ENCODE results near the gene RAC3.

RAC3 gene

DNA sequence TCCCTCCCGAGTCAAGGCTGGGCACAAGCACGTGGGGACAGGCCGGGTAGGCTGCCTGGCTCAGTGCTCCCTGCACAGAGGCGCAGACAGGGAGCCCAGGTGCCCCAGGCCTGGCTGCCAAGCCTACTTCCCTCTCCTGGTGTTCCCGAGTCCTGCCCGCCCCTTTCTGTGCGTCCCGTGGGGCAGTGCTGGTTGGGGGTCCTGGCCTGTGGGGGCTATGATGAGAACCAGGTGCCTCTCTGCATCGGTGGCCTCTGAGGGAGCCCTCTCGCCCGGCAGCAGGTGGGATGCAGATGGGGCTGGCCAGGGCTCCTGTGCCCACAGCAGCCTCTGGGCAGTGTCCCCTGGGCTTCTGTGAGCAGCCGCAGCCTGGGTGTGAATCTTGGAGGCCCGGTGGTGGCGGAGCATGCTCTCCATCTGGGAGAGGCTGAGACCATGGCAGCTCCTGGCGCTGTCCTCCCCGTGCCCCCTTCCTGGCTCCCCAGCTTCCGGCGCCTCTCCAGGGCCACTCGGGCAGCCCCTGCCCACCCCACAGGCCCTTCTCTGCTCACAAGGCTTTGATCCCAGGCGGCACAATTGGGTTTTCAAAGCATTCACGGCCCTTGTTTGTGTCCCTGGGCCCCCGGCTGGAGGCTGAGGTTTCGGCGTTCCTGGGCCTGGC is 16.0 kb upstream of the RAC3 start:
- 83% methylated on average over 24 of the region's 24 CpGs for WGBS
- peaks cover 10% of the 10 kb centered on the region; the same call in 1 of the 2 replicates for H3K36me3 ChIP-seq (ENCODE audit: insufficient read depth, low read length)
- no peak overlapping the region for H3K4me3 ChIP-seq (ENCODE audit: low read length)
- H3K4me1 ChIP-seq (ENCODE audit: insufficient read depth, low read length): no peaks in the 10 kb centered on the region
- H3K27me3 ChIP-seq (ENCODE audit: insufficient read depth, low read length): no peaks in the 10 kb centered on the region
- H3K9me3 ChIP-seq (ENCODE audit: insufficient read depth, low read depth, low read length): no peaks in the 10 kb centered on the region
- H3K27ac ChIP-seq (ENCODE audit: low read depth, low read length): no peak overlapping the region
- H3K9ac ChIP-seq (ENCODE audit: low read depth, low read length): no peak overlapping the region

DNA sequence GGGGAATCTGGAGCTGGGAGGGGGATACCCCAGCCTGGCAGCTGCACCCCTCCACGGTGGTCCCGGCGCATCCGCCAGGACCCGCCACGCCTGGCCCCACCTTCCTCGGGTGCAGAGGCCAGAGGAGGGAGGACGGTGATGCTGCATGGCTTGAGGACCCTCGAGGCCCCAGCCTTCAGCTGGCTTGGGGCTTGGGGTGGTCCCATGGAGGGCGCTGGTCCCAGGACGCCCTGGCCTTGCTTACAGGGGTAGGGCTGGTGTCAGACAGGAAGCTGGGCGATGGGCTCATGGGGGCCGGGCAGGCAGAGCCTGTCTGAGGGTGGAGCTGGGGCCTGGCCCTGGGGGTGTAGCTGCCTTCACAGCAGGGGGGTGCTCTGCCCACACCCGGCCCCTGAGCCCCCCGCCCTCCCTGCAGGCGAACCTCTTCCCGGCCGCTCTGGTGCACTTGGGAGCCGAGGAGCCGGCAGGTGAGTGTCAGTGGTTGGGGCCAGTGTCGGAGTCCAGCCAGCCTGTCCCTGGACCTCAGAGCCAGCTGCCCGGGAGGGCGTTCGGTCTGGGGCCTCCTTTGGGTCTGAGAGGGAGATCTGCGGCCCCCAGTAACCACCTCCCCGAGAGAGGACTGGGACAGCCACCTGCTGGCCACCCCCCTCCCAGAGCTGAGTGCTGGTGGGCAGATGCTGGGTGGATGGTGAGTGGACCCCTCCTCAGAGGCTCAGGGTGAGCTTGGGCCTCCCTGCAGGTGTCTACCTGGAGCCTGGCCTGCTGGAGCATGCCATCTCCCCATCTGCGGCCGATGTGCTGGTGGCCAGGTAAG is 15.2 kb upstream of the RAC3 start:
- no peaks in the 10 kb centered on the region for H3K4me1 ChIP-seq (ENCODE audit: insufficient read depth, low read length)
- WGBS: 88% methylated on average over 28 of the region's 28 CpGs

DNA sequence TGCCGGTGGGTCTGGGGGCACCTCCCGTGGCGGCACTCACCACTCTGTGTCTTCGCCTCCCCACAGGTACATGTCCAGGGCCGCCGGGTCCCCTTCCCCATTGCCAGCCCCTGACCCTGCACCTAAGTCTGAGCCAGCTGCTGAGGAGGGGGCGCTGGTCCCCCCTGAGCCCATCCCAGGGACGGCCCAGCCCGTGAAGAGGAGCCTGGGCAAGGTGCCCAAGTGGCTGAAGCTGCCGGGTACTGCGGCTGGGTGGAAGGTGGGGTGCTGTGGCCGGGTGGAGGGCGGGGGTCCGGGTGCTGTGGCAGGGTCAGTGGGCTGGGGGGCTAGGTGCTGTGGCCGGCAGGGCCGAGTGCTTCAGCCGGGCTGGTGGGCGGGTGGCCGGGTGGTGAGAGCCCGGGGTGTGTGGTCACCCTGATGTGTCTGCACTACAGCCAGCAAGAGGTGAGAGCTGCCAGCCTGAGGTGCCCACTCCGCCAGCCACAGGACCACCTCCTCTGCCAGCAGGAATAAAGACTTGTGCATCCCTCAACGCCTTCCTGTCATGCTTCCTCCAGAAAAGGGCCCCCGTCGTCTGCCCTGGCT is 14.5 kb upstream of the RAC3 start:
- Histone ChIP-seq H3K4me1 (ENCODE audit: insufficient read depth, low read length) (peaks cover 5% of the 10 kb centered on the region; the same call in 1 of the 2 replicates), H3K4me3 (ENCODE audit: low read length) (no peak overlapping the region), H3K9me3 (ENCODE audit: insufficient read depth, low read depth, low read length) (no peaks in the 10 kb centered on the region), H3K9ac (ENCODE audit: low read depth, low read length) (no peak overlapping the region), H3K27me3 (ENCODE audit: insufficient read depth, low read length) (no peaks in the 10 kb centered on the region), H3K36me3 (ENCODE audit: insufficient read depth, low read length) (peaks cover 7% of the 10 kb centered on the region; the same call in 1 of the 2 replicates), H3K27ac (ENCODE audit: low read depth, low read length) (no peak overlapping the region)
- WGBS: 95% methylated on average over 24 of the region's 24 CpGs

More for the DNA sequence above, 15.2 kb upstream of the RAC3 start:
- Histone ChIP-seq H3K27me3 (ENCODE audit: insufficient read depth, low read length) (no peaks in the 10 kb centered on the region), H3K27ac (ENCODE audit: low read depth, low read length) (no peak overlapping the region), H3K9ac (ENCODE audit: low read depth, low read length) (no peak overlapping the region), H3K9me3 (ENCODE audit: insufficient read depth, low read depth, low read length) (no peaks in the 10 kb centered on the region), H3K36me3 (ENCODE audit: insufficient read depth, low read length) (peaks cover 9% of the 10 kb centered on the region; the same call in 1 of the 2 replicates), H3K4me3 (ENCODE audit: low read length) (no peak overlapping the region)

DNA sequence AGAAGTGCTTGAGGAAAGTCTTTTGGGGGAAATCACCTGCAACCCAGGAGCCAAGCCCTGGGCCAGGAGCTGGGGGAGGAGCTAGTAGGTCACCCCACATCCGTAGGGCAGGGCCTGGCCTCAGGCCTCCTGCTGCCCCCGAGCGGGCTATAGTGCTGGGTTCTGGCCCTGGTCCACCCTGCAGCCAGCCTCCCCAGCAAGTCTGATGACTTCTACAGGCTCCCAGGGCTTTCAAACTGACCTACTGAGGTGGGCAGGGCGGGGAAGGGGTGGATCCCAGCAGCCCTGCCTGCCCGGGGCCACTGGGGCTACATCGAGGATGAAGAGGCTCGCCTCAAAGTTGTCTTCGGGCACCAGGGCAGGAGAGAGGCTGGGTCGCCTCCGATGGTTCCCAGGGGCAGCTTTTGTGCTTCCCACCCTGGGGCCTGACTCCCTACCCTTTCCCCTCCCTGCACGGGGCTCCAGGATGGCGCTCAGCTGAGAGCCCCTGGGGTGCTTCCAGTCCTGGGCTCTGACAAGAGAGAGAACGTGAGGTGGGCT is 13.8 kb upstream of the RAC3 start:
- H3K9ac ChIP-seq (ENCODE audit: low read depth, low read length): no peak overlapping the region
- no peak overlapping the region for H3K27ac ChIP-seq (ENCODE audit: low read depth, low read length)
- no peak overlapping the region for H3K4me3 ChIP-seq (ENCODE audit: low read length)
- peaks cover 6% of the 10 kb centered on the region; the same call in 1 of the 2 replicates for H3K4me1 ChIP-seq (ENCODE audit: insufficient read depth, low read length)
- H3K9me3 ChIP-seq (ENCODE audit: insufficient read depth, low read depth, low read length): no peaks in the 10 kb centered on the region
- H3K36me3 ChIP-seq (ENCODE audit: insufficient read depth, low read length): peaks cover 7% of the 10 kb centered on the region; the same call in 1 of the 2 replicates
- H3K27me3 ChIP-seq (ENCODE audit: insufficient read depth, low read length): no peaks in the 10 kb centered on the region
- WGBS: 88% methylated on average over 13 of the region's 13 CpGs

DNA sequence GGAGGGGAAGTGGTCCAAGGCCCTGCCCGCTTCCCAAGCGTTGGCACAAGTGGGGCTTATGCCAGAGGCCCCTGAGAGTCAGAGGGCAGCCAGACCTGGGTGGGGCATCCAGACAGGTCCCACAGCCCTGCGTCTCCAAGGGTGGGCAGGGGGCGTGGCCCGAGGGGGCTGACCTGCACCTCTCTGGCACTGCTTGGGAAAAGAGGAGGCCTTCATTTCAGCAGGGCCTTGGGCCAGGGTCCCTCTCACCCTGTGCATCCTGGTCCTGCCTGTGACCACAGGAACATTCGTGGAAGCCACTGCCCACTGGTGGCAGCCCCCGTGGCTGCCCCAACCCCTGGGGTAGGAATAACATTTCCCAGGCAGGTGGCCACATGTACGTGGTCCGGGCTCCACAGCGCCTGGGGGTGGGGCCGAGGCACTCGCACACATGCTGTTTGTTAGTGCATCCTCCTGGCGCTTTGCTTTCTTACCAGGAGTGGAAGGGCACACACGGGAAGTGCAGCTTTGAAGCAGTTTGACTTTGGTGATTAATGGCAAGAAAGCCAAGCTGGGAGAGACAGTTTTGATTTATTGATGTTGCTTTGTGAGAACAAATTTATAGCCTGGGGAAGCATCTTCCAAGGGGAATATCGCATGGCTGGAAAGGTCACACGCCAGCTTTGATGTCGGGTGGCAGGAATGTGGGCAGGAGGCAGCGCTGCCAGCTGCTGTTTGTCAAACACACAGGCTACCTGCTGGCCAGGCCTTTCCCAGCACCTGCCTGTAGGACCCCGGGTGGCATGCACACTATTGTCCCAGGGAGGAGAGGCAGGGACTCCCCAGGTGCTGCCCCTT is 13.1 kb upstream of the RAC3 start:
- 92% methylated on average over 19 of the region's 19 CpGs for WGBS
- Histone ChIP-seq H3K9me3 (ENCODE audit: insufficient read depth, low read depth, low read length) (no peaks in the 10 kb centered on the region), H3K27me3 (ENCODE audit: insufficient read depth, low read length) (no peaks in the 10 kb centered on the region), H3K4me1 (ENCODE audit: insufficient read depth, low read length) (peaks cover 6% of the 10 kb centered on the region; the same call in 1 of the 2 replicates), H3K9ac (ENCODE audit: low read depth, low read length) (no peak overlapping the region), H3K27ac (ENCODE audit: low read depth, low read length) (no peak overlapping the region), H3K4me3 (ENCODE audit: low read length) (no peak overlapping the region), H3K36me3 (ENCODE audit: insufficient read depth, low read length) (peaks cover 7% of the 10 kb centered on the region; the same call in 1 of the 2 replicates)

DNA sequence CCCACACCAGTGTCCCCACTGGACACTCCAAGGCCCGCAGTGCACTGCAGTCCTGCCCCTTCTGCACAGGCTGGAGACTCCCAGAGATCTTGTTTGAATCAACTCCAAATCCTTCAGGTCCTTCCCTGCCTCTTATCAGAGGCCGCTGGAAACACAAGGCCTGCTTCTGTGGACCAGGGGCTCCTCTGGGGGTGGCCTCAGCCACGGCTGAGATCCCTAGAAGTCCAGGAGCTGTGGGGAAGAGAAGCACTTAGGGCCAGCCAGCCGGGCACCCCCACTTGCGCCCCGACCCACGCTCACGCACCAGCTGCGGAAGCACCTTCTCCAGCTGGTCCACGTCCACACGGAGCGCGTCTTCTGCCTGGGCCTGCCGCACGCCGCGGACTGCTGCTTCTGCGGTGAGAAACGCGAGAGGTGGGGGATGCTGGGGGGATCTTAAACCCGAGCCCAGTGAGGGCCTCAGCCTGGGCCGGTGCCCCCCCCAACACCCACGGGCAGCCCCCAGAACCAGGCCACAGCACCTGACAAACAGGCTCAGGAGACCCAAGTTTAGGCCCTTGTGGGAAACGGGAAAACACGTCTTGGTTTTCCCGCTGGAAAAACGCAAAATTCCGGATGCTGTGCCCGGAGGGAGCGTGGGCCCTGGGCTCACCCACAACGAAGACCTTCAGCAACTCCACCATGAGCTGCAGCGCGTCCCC is 12.3 kb upstream of the RAC3 start:
- H3K4me3 ChIP-seq (ENCODE audit: low read length): no peak overlapping the region
- H3K27me3 ChIP-seq (ENCODE audit: insufficient read depth, low read length): 0 out of 2 replicates have a peak, but pooled peaks cover 3% of the 10 kb centered on the region
- H3K4me1 ChIP-seq (ENCODE audit: insufficient read depth, low read length): peaks cover 6% of the 10 kb centered on the region; the same call in 1 of the 2 replicates
- peaks cover 7% of the 10 kb centered on the region; the same call in 1 of the 2 replicates for H3K36me3 ChIP-seq (ENCODE audit: insufficient read depth, low read length)
- H3K9ac ChIP-seq (ENCODE audit: low read depth, low read length): no peak overlapping the region
- H3K9me3 ChIP-seq (ENCODE audit: insufficient read depth, low read depth, low read length): no peaks in the 10 kb centered on the region
- no peak overlapping the region for H3K27ac ChIP-seq (ENCODE audit: low read depth, low read length)
- 95% methylated on average over 33 of the region's 33 CpGs for WGBS

DNA sequence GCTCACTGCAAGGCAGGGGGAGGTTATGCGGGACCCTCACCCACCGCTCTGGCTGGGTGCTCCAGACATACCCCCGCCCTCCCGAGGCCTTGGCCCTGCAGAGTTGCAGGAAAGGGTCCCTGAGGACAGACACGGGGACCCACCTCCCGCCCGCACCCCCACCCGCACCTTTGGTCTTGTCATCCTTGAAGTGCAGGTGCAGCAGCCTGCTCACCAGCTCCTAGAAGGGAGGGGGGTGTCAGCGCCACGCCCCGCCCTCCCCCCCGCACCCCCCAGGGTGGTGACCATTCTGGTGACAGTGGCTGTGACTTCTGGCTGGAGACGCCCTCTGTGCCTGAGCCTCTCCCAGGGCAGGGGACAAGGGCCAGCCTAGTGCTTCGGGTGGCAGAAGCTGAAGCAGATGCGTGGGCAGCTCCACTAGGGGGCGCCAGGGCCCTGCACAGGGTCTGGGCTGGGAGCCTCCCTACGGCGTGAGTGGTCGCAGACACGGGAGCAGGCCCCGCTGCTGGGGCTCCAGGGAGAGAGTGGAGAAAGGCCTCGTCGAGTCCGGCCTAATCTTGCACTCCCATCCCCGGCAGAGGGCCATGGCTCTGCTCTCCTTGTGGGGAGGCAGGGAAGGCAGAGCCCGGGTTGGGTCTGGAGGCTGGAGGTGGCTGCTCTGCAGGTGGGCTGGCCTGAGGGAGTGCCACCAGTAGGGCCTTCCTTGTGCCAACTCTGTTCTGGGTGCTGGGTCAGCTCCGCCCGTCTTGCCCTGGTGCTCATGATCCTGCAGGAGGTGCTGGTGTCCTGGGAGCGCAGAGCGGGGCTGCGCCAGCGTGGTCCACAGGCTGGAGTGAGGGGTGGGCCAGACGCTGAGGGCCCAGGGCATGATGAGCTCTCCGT is 11.5 kb upstream of the RAC3 start:
- Histone ChIP-seq H3K9ac (ENCODE audit: low read depth, low read length) (no peak overlapping the region), H3K9me3 (ENCODE audit: insufficient read depth, low read depth, low read length) (no peaks in the 10 kb centered on the region), H3K27ac (ENCODE audit: low read depth, low read length) (no peak overlapping the region), H3K27me3 (ENCODE audit: insufficient read depth, low read length) (0 out of 2 replicates have a peak, but pooled peaks cover 6% of the 10 kb centered on the region), H3K4me3 (ENCODE audit: low read length) (no peak overlapping the region), H3K4me1 (ENCODE audit: insufficient read depth, low read length) (peaks cover 6% of the 10 kb centered on the region; the same call in 1 of the 2 replicates), H3K36me3 (ENCODE audit: insufficient read depth, low read length) (peaks cover 7% of the 10 kb centered on the region; the same call in 1 of the 2 replicates)
- 70% methylated on average over 34 of the region's 34 CpGs for WGBS

DNA sequence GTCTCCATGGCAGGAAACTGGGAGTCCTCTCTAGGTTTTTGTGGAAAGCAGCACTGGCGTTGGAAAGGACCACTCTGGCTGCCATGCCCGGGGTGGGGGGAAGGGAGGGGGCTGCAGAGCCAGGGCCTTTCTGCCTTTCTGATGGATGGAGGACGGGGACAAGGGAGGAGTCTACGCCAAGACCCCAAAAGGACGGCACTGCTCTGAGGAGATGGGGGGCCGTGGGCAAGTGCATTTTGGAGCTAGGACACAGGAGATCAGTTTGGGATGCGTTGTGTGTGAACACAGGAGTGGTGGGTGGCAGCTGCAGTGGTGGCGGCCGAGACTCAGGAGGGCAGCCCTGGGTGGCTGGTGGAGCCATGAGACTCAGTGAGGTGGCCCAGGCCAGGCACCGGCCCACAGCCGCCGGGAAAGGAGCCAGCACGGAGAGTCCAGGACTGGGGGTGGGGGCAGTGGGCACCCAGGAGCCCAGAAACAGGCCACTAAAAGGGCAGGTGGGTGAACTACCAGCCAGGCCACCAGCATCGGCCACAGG is 10.8 kb upstream of the RAC3 start:
- 89% methylated on average over 14 of the region's 14 CpGs for WGBS
- Histone ChIP-seq H3K9ac (ENCODE audit: low read depth, low read length) (no peak overlapping the region), H3K4me1 (ENCODE audit: insufficient read depth, low read length) (peaks cover 6% of the 10 kb centered on the region; the same call in 1 of the 2 replicates), H3K27me3 (ENCODE audit: insufficient read depth, low read length) (0 out of 2 replicates have a peak, but pooled peaks cover 6% of the 10 kb centered on the region), H3K27ac (ENCODE audit: low read depth, low read length) (no peak overlapping the region), H3K36me3 (ENCODE audit: insufficient read depth, low read length) (peaks cover 7% of the 10 kb centered on the region; the same call in 1 of the 2 replicates), H3K9me3 (ENCODE audit: insufficient read depth, low read depth, low read length) (no peaks in the 10 kb centered on the region), H3K4me3 (ENCODE audit: low read length) (no peak overlapping the region)

Measured in HUES64 (cell line).